ENCODE results near the gene EBLN2. TPM values are rescaled to one million over a fixed set of nuclear protein-coding genes. Genes with fewer than 3 reads are reported as not detected.

Gene EBLN2
- total and polyA plus RNA-seq, 9 of the 15 experiments (the other 6 are each of a cell fraction or from before 2014, with no cell fraction given): 0.39 to 4.6 (median 2.2) TPM

GRCh38 chr3:73029321-73029796, 32.1 kb upstream of the EBLN2 start (continued):
- TF ChIP-seq, protein P1, sequence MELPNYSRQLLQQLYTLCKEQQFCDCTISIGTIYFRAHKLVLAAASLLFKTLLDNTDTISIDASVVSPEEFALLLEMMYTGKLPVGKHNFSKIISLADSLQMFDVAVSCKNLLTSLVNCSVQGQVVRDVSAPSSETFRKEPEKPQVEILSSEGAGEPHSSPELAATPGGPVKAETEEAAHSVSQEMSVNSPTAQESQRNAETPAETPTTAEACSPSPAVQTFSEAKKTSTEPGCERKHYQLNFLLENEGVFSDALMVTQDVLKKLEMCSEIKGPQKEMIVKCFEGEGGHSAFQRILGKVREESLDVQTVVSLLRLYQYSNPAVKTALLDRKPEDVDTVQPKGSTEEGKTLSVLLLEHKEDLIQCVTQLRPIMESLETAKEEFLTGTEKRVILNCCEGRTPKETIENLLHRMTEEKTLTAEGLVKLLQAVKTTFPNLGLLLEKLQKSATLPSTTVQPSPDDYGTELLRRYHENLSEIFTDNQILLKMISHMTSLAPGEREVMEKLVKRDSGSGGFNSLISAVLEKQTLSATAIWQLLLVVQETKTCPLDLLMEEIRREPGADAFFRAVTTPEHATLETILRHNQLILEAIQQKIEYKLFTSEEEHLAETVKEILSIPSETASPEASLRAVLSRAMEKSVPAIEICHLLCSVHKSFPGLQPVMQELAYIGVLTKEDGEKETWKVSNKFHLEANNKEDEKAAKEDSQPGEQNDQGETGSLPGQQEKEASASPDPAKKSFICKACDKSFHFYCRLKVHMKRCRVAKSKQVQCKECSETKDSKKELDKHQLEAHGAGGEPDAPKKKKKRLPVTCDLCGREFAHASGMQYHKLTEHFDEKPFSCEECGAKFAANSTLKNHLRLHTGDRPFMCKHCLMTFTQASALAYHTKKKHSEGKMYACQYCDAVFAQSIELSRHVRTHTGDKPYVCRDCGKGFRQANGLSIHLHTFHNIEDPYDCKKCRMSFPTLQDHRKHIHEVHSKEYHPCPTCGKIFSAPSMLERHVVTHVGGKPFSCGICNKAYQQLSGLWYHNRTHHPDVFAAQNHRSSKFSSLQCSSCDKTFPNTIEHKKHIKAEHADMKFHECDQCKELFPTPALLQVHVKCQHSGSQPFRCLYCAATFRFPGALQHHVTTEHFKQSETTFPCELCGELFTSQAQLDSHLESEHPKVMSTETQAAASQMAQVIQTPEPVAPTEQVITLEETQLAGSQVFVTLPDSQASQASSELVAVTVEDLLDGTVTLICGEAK (IDR thresholded peaks at IDR 0.05): no peak
- TF ChIP-seq, protein P1 (CRISPR knock-in tag; IDR thresholded peaks at IDR 0.05): no peak
- TF ChIP-seq ZNF12 (CRISPR knock-in tag; IDR thresholded peaks at IDR 0.05) (no peak), CC2D1A (IDR thresholded peaks at IDR 0.05) (no peak), NR3C1 (CRISPR knock-in tag; IDR thresholded peaks at IDR 0.05) (no peak), TAF9B (IDR thresholded peaks at IDR 0.05; ENCODE audit: partially characterized antibody) (no peak), STAG1 (CRISPR knock-in tag; IDR thresholded peaks at IDR 0.05; ENCODE audit: borderline replicate concordance) (no peak), FOXK1 (CRISPR knock-in tag; IDR thresholded peaks at IDR 0.05; ENCODE audit: borderline replicate concordance) (no peak), POLR3G (IDR thresholded peaks at IDR 0.05; ENCODE audit: extremely low read depth, insufficient read length, insufficient replicate concordance) (no peak), SIRT6 (IDR thresholded peaks at IDR 0.05; ENCODE audit: low read depth, low read length) (no peak)
- TF ChIP-seq, protein P2, sequence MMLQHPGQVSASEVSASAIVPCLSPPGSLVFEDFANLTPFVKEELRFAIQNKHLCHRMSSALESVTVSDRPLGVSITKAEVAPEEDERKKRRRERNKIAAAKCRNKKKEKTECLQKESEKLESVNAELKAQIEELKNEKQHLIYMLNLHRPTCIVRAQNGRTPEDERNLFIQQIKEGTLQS (IDR thresholded peaks at IDR 0.05): 0 out of 2 replicates have a peak, but pooled peaks have one; percentile 35
- TF ChIP-seq, protein P2 (CRISPR knock-in tag; conservative IDR thresholded peaks at IDR 0.05): no peak

All from K562 (cell line).